ENCODE measurements around the gene PAPPA2.

Gene PAPPA2

DNA sequence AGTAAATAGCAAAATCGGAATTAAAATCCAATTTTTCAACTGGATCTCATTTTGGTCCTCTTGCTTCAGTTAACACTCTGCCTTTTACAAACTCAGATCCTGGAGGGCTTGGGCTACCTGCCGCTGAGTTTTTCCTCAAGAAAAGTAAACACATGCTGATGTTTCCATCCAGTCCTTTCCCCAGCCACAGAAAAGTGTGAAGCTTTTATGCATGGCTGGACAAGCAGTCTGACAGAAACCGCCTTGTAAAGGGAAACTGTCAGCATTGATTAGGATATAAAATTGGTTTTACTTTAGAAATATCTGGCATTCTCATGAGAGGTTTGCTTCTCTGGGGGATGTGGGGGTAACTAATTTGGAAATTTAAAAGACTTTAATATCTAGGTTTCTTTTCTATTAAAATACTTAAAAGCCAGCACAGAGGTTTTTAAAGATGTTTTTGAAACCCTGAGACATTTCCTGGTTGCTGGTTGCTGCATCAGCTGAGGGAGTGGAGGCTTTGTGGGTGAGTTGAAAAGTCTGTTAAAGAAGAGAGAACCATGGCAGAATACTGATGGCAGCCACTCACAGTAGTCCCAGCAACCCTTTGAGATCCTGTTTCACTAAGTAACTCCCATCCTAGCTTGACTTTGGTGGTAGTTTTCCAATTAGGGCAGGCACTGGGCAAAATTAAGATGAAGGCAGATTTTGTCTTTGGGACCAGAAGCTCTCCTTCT, 238.3 kb downstream of the PAPPA2 start:
- H3K27me3 ChIP-seq (replicated peaks; ENCODE audit: control insufficient read depth, insufficient read depth, low read length): no peaks in the 10 kb centered on the region; the same call in 1 of the 2 replicates
- no peak for TF ChIP-seq CTCF (IDR thresholded peaks at IDR 0.05; ENCODE audit: insufficient read depth, low read length, poor library complexity, severe bottlenecking)
- no peaks in the 10 kb centered on the region for H3K36me3 ChIP-seq (ENCODE audit: control insufficient read depth, insufficient read depth, low read length)
- no peak for DNase-seq (ENCODE audit: extremely low read depth, insufficient read length)
- no peak overlapping the region for H3K4me3 ChIP-seq (replicated peaks; ENCODE audit: low read depth, low read length)

- H3K36me3 ChIP-seq (ENCODE audit: control insufficient read depth, insufficient read depth, low read length): no peaks in the 10 kb centered on the region
- no peaks in the 10 kb centered on the region; the same call in 1 of the 2 replicates for H3K27me3 ChIP-seq (replicated peaks; ENCODE audit: control insufficient read depth, insufficient read depth, low read length)
- TF ChIP-seq CTCF (IDR thresholded peaks at IDR 0.05; ENCODE audit: insufficient read depth, low read length, poor library complexity, severe bottlenecking): no peak
- DNase-seq (ENCODE audit: extremely low read depth, insufficient read length): no peak
- no peak overlapping the region for H3K4me3 ChIP-seq (replicated peaks; ENCODE audit: low read depth, low read length)
These were observed 239.9 kb downstream of the PAPPA2 start for GRCh38 chr1:176702901-176703300.

- no peak for DNase-seq (ENCODE audit: extremely low read depth, insufficient read length)
- Histone ChIP-seq H3K27me3 (replicated peaks; ENCODE audit: control insufficient read depth, insufficient read depth, low read length) (no peaks in the 10 kb centered on the region; the same call in 1 of the 2 replicates), H3K4me3 (replicated peaks; ENCODE audit: low read depth, low read length) (no peak overlapping the region), H3K36me3 (ENCODE audit: control insufficient read depth, insufficient read depth, low read length) (no peaks in the 10 kb centered on the region)
- no peak for TF ChIP-seq CTCF (IDR thresholded peaks at IDR 0.05; ENCODE audit: insufficient read depth, low read length, poor library complexity, severe bottlenecking)
These were observed 242.6 kb downstream of the PAPPA2 start for GRCh38 chr1:176705585-176705984.

DNA sequence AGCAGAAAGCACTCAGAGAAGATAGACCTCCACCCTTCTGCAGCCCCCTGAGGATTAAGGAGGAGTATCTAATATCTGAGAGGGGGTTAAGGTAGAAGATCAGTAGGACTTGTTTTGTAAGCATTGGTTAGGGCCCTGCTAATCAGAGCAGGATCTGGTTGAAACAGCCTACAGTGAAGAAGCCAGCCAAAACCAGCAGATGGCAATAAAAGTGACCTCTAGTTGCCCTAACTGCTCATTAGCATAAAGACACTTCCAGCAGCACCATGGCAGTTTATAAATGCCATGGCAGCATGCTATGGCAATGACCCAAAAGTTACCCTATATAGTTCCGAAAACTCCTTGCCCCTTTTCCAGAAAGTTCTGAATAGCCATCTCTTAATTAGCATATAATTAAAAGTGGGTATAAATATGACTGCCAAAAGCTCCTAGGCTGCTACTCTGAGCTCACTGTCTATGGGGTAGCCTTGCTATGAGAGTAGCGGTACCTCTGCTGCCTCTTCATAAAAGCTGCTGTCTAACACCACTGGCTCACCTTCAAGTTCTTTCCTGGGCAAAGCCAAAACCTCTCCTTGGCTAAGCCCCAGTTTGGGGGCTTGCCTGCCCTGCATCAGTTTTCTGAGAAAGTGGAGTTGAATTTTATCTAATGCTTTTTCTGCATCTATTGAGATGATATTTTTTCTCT, 254.2 kb downstream of the PAPPA2 start:
- H3K4me3 ChIP-seq (replicated peaks; ENCODE audit: low read depth, low read length): no peak overlapping the region
- H3K36me3 ChIP-seq (ENCODE audit: control insufficient read depth, insufficient read depth, low read length): no peaks in the 10 kb centered on the region
- H3K27me3 ChIP-seq (replicated peaks; ENCODE audit: control insufficient read depth, insufficient read depth, low read length): no peaks in the 10 kb centered on the region; the same call in 1 of the 2 replicates
- DNase-seq (ENCODE audit: extremely low read depth, insufficient read length): no peak
- TF ChIP-seq CTCF (IDR thresholded peaks at IDR 0.05; ENCODE audit: insufficient read depth, low read length, poor library complexity, severe bottlenecking): no peak

GRCh38 chr1:176719447-176719846, 256.5 kb downstream of the PAPPA2 start:
- Histone ChIP-seq H3K36me3 (ENCODE audit: control insufficient read depth, insufficient read depth, low read length) (no peaks in the 10 kb centered on the region), H3K27me3 (replicated peaks; ENCODE audit: control insufficient read depth, insufficient read depth, low read length) (no peaks in the 10 kb centered on the region; the same call in 1 of the 2 replicates), H3K4me3 (replicated peaks; ENCODE audit: low read depth, low read length) (no peak overlapping the region)
- DNase-seq (ENCODE audit: extremely low read depth, insufficient read length): no peak
- no peak for TF ChIP-seq CTCF (IDR thresholded peaks at IDR 0.05; ENCODE audit: insufficient read depth, low read length, poor library complexity, severe bottlenecking)

Data from GM06990 (cell line).